Measurements from ENCODE around the gene ATP8A2.

DNA sequence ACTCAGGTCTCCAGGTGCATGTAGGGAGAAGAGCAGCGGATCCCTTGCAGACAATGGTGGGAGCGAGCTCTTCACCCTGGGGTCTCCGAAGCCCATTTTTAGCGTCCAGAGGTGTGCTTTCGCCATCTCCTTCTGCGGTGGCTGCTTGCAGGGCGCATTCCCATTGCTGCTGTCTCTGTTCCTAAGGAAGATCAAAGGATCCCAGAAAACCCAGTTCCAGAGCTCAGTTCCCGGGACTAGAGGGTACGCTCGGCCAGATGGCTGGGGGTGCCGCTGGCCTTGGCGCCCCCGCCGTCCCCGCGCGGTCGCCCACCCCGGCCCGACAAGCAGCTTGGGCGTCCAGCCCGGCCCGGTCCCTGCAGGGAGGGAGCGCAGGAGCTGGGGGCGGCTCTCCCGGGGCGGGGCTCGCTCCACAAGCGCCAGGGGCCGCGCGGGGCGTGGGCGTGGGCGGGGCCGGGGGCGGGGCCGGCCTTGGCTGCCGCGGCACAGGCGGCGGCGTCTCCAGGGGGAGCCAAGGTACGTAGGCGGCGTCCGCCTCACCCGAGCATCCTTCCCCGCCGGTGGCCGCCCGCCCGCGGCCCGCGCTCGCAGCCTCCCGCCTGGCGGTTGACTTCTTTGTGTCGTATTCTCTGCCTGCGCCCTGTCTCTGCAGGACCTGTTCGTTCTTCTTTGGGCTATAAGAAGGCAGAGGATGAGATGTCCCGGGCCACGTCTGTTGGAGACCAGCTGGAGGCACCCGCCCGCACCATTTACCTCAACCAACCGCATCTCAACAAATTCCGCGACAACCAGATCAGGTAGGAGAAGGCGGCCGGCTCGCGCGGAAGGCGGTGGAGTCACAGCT is 96.8 kb downstream of the ATP8A2 start:
- TF ChIP-seq EZH2 (IDR thresholded peaks at IDR 0.05; ENCODE audit: low read depth, low read length, severe bottlenecking) (no peak), CBX8 (IDR thresholded peaks at IDR 0.05; ENCODE audit: borderline replicate concordance, low read depth, low read length) (no peak), EP300 (IDR thresholded peaks at IDR 0.05; ENCODE audit: borderline replicate concordance in 1 of 2, low read depth in 2 of 2, low read length in 2 of 2) (no peak), EGR1 (IDR thresholded peaks at IDR 0.05; ENCODE audit: borderline replicate concordance, low read depth, low read length) (peak; percentile 52; the same call in 1 of the 2 replicates), POLR2A (IDR thresholded peaks at IDR 0.05; ENCODE audit: control extremely low read depth in 1 of 2, low read depth in 2 of 2, low read length in 2 of 2) (peak in 1 of 2 experiments; percentile 55; a peak in 2 of 3 replicates), RFX5 (IDR thresholded peaks at IDR 0.05; ENCODE audit: borderline replicate concordance, low read depth, low read length) (no peak), SIRT6 (IDR thresholded peaks at IDR 0.05; ENCODE audit: low read length) (no peak), CEBPB (IDR thresholded peaks at IDR 0.05; ENCODE audit: low read depth, low read length) (no peak), YY1 (IDR thresholded peaks at IDR 0.05; ENCODE audit: low read depth, low read length) (no peak), RAD21 (IDR thresholded peaks at IDR 0.05 in 1 of 2, conservative IDR thresholded peaks at IDR 0.05 in 1 of 2; ENCODE audit: low read depth in 2 of 2, low read length in 2 of 2) (0 out of 4 replicates have a peak, but pooled peaks of 1 of the 2 experiments have one; percentile 10)

Data from H1 (cell line).